ENCODE data around the gene FAM149B1. TPM values are rescaled to one million over a fixed set of nuclear protein-coding genes. Genes with fewer than 3 reads are reported as not detected.

The FAM149B1 gene
- total and polyA plus RNA-seq, 10 of the 15 experiments (the other 5 are each of a cell fraction or from before 2014, with no cell fraction given), result 6.6 to 20.9 (median 11.2) TPM

DNA sequence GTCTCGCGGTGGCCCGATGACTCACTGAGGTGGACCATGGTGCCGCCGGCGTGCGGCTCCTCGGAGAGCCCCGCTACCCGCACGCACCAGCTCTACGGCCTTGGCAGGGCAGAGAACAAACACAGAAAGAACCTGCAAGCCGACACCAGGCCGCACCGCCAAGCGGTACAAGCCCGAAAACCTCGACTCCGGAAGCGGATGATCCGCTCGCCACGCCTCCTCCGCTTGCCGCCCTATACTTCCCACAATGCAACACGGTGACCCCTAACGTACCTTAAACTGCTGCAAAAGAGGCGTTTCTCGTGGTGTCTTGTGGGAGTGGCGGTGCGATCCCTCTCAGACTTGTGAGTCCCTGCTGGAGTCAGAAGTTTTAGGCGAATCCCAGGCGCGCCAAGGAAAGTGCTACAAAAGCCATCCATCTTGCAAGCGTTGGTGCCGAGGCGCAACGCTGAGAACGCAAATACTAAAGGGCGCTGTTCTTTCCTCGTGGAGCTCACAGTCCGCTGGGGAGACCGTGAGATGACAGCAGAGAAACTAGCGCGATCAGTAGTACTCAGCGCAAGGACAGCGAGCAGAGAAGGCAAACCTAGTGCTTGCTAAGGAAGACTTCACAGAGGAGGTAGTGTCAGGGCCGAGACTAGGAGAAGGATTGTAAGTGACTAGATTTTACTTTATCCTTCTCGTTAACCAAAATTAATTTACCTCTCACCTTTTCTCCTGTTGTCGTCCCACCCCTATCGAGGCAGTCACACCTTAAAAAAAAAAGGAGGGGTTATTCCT, 84.7 kb downstream of the FAM149B1 start, which contains the start of gene MRPS16 (continued):
- TF ChIP-seq, protein P1, sequence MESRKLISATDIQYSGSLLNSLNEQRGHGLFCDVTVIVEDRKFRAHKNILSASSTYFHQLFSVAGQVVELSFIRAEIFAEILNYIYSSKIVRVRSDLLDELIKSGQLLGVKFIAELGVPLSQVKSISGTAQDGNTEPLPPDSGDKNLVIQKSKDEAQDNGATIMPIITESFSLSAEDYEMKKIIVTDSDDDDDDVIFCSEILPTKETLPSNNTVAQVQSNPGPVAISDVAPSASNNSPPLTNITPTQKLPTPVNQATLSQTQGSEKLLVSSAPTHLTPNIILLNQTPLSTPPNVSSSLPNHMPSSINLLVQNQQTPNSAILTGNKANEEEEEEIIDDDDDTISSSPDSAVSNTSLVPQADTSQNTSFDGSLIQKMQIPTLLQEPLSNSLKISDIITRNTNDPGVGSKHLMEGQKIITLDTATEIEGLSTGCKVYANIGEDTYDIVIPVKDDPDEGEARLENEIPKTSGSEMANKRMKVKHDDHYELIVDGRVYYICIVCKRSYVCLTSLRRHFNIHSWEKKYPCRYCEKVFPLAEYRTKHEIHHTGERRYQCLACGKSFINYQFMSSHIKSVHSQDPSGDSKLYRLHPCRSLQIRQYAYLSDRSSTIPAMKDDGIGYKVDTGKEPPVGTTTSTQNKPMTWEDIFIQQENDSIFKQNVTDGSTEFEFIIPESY (IDR thresholded peaks at IDR 0.05), result no peak
- TF ChIP-seq, protein P2, sequence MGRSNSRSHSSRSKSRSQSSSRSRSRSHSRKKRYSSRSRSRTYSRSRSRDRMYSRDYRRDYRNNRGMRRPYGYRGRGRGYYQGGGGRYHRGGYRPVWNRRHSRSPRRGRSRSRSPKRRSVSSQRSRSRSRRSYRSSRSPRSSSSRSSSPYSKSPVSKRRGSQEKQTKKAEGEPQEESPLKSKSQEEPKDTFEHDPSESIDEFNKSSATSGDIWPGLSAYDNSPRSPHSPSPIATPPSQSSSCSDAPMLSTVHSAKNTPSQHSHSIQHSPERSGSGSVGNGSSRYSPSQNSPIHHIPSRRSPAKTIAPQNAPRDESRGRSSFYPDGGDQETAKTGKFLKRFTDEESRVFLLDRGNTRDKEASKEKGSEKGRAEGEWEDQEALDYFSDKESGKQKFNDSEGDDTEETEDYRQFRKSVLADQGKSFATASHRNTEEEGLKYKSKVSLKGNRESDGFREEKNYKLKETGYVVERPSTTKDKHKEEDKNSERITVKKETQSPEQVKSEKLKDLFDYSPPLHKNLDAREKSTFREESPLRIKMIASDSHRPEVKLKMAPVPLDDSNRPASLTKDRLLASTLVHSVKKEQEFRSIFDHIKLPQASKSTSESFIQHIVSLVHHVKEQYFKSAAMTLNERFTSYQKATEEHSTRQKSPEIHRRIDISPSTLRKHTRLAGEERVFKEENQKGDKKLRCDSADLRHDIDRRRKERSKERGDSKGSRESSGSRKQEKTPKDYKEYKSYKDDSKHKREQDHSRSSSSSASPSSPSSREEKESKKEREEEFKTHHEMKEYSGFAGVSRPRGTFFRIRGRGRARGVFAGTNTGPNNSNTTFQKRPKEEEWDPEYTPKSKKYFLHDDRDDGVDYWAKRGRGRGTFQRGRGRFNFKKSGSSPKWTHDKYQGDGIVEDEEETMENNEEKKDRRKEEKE (IDR thresholded peaks at IDR 0.05), result no peak
- TF ChIP-seq TCF7 (IDR thresholded peaks at IDR 0.05; ENCODE audit: borderline replicate concordance) (no peak), STAT3 (IDR thresholded peaks at IDR 0.05; ENCODE audit: low read depth, low read length) (no peak), TAF1 (IDR thresholded peaks at IDR 0.05; ENCODE audit: borderline replicate concordance, low read depth, low read length) (peak; percentile 75; the same call in 1 of the 2 replicates), CEBPB (IDR thresholded peaks at IDR 0.05; ENCODE audit: borderline replicate concordance in 1 of 2, low read depth in 2 of 2, low read length in 2 of 2) (no peak), EZH2 (IDR thresholded peaks at IDR 0.05; ENCODE audit: borderline replicate concordance, control insufficient read depth, low read depth, low read length) (no peak), BMI1 (IDR thresholded peaks at IDR 0.05; ENCODE audit: borderline replicate concordance) (no peak), GABPA (IDR thresholded peaks at IDR 0.05; ENCODE audit: low read depth) (peak; percentile 85), HDGF (IDR thresholded peaks at IDR 0.05) (peak; percentile 45; the same call in 1 of the 2 replicates), YY1 (IDR thresholded peaks at IDR 0.05; ENCODE audit: low read depth, low read length) (peak; percentile 62; the same call in 1 of the 2 replicates), ZNF24 (IDR thresholded peaks at IDR 0.05) (no peak), NR2C2 (IDR thresholded peaks at IDR 0.05; ENCODE audit: borderline replicate concordance, control insufficient read depth, insufficient read length, low read depth) (peak; percentile 86), ZNF207 (IDR thresholded peaks at IDR 0.05; ENCODE audit: borderline replicate concordance) (peak; percentile 66; the same call in 1 of the 2 replicates), FOS (IDR thresholded peaks at IDR 0.05; ENCODE audit: borderline replicate concordance, extremely low read depth, insufficient read length) (no peak), FOXK2 (IDR thresholded peaks at IDR 0.05) (no peak; the same call in 1 of the 2 replicates), CREM (IDR thresholded peaks at IDR 0.05; ENCODE audit: low read depth) (peak; percentile 75), SMAD5 (IDR thresholded peaks at IDR 0.05; ENCODE audit: low read depth) (peak; percentile 71; the same call in 1 of the 2 replicates)
- TF ChIP-seq, protein P3, sequence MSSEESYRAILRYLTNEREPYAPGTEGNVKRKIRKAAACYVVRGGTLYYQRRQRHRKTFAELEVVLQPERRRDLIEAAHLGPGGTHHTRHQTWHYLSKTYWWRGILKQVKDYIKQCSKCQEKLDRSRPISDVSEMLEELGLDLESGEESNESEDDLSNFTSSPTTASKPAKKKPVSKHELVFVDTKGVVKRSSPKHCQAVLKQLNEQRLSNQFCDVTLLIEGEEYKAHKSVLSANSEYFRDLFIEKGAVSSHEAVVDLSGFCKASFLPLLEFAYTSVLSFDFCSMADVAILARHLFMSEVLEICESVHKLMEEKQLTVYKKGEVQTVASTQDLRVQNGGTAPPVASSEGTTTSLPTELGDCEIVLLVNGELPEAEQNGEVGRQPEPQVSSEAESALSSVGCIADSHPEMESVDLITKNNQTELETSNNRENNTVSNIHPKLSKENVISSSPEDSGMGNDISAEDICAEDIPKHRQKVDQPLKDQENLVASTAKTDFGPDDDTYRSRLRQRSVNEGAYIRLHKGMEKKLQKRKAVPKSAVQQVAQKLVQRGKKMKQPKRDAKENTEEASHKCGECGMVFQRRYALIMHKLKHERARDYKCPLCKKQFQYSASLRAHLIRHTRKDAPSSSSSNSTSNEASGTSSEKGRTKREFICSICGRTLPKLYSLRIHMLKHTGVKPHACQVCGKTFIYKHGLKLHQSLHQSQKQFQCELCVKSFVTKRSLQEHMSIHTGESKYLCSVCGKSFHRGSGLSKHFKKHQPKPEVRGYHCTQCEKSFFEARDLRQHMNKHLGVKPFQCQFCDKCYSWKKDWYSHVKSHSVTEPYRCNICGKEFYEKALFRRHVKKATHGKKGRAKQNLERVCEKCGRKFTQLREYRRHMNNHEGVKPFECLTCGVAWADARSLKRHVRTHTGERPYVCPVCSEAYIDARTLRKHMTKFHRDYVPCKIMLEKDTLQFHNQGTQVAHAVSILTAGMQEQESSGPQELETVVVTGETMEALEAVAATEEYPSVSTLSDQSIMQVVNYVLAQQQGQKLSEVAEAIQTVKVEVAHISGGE (CRISPR knock-in tag; IDR thresholded peaks at IDR 0.05), result no peak
- TF ChIP-seq, protein P4, sequence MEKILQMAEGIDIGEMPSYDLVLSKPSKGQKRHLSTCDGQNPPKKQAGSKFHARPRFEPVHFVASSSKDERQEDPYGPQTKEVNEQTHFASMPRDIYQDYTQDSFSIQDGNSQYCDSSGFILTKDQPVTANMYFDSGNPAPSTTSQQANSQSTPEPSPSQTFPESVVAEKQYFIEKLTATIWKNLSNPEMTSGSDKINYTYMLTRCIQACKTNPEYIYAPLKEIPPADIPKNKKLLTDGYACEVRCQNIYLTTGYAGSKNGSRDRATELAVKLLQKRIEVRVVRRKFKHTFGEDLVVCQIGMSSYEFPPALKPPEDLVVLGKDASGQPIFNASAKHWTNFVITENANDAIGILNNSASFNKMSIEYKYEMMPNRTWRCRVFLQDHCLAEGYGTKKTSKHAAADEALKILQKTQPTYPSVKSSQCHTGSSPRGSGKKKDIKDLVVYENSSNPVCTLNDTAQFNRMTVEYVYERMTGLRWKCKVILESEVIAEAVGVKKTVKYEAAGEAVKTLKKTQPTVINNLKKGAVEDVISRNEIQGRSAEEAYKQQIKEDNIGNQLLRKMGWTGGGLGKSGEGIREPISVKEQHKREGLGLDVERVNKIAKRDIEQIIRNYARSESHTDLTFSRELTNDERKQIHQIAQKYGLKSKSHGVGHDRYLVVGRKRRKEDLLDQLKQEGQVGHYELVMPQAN (conservative IDR thresholded peaks at IDR 0.05), result peak; percentile 88
